A549 (cell line): ENCODE results near the gene USP54. TPM values are rescaled to one million over a fixed set of nuclear protein-coding genes. Genes with fewer than 3 reads are reported as not detected.
"Not testable (repeated sequence)": the region's sequence is repeated elsewhere in the genome, so short reads cannot be mapped to it uniquely, and the experiment has no call there.

ENCODE experiments used
- ATAC-seq, 2 experiments: fragments of 200-7000 bp in 1 of 2; fragments of >200 bp in 1 of 2; cut with Nextera tagmentation in 1 of 2; cut with Tn5 transposase in 1 of 2; 3 replicates each; pipeline versions ENCODE4 v1.8.0 to v1.9.1; 2018 to 2020; ENCODE audit warnings: mild to moderate bottlenecking in 1 of 2, moderate library complexity in 1 of 2
- CTCF ChIA-PET: fragments of 300-600 bp; sonication (Branson Sonifier 250); formaldehyde crosslinking; extraction: SDS; loops from one replicate; lab custom pipeline; 2021; ENCODE audit warnings: antibody characterized with exemption, inconsistent platforms; lab: Yijun Ruan, JAX
- POLR2A ChIA-PET: fragments of 350-600 bp; formaldehyde crosslinking; extraction: SDS; loops from one replicate; lab custom pipeline; 2021; ENCODE audit warnings: antibody characterized with exemption, inconsistent platforms; lab: Yijun Ruan, JAX
- DNase-seq, 2 experiments: peaks; one replicate each; pipeline versions ENCODE4 v3.0.0 to v3.0.0-alpha.2; 2011 to 2016; ENCODE audit warnings: low read depth in 1 of 2, low spot score in 1 of 2
- FAIRE-seq: peaks from 2 replicates; lab custom pipeline; 2011; peaks lifted over from hg19 to GRCh38; lab: Jason Lieb, UNC
- H3K27ac ChIP-seq, 2 experiments: fragments of >200 bp; sonication (Bioruptor Twin); formaldehyde crosslinking; 3 replicates each; pipeline ENCODE4 v1.5.1; 2016 to 2017
- H3K4me1 ChIP-seq: fragments of >200 bp; sonication (Bioruptor Twin); formaldehyde crosslinking; 3 replicates; pipeline ENCODE4 v1.6.1; 2016
- H3K4me2 ChIP-seq: fragments of >200 bp; sonication (Bioruptor Twin); formaldehyde crosslinking; 3 replicates; pipeline ENCODE4 v1.6.1; 2016
- H3K4me3 ChIP-seq: fragments of >200 bp; sonication (Bioruptor Twin); formaldehyde crosslinking; 3 replicates; pipeline ENCODE4 v1.5.1; 2016
- H3K9me3 ChIP-seq: fragments of >200 bp; sonication (Bioruptor Twin); formaldehyde crosslinking; 3 replicates; pipeline ENCODE4 v1.6.1; 2016
- ATOH8 ChIP-seq: fragments of 250-450 bp; sonication (Bioruptor Pico); IDR thresholded peaks from 2 replicates; pipeline ENCODE4 v1.5.0; 2020; ENCODE audit warnings: low read depth, mild to moderate bottlenecking, moderate library complexity
- EHF ChIP-seq: fragments of 250-450 bp; sonication (Bioruptor Pico); IDR thresholded peaks from 2 replicates; pipeline ENCODE4 v1.5.0; 2020; ENCODE audit warnings: mild to moderate bottlenecking
- EP300 ChIP-seq, 2 experiments: fragments of >200 bp; sonication (Bioruptor Twin); formaldehyde crosslinking; IDR thresholded peaks; 2 replicates in 1 of 2; 3 replicates in 1 of 2; pipeline ENCODE4 v1.6.1; 2016 to 2017
- GATA3 ChIP-seq: IDR thresholded peaks from 2 replicates; pipeline ENCODE4 v1.6.1; 2012; ENCODE audit warnings: borderline replicate concordance
- HES2 ChIP-seq: fragments of >200 bp; sonication (Bioruptor Twin); formaldehyde crosslinking; IDR thresholded peaks from 2 replicates; pipeline ENCODE4 v1.6.1; 2016
- MAFK ChIP-seq: fragments of 450-650 bp; IDR thresholded peaks from 2 replicates; pipeline ENCODE4 v1.6.1; 2014; ENCODE audit not compliant: partially characterized antibody
- MAX ChIP-seq: IDR thresholded peaks from 2 replicates; pipeline ENCODE4 v1.6.1; 2012
- MYC ChIP-seq: IDR thresholded peaks from 2 replicates; pipeline ENCODE4 v1.6.1; 2012; ENCODE audit warnings: mild to moderate bottlenecking, inconsistent platforms, low read length, improper control_type of control experiment, borderline replicate concordance
- NR3C1 ChIP-seq: fragments of >200 bp; sonication (Bioruptor Twin); formaldehyde crosslinking; IDR thresholded peaks from 3 replicates; pipeline ENCODE4 v1.6.1; 2017
- PBX3 ChIP-seq: IDR thresholded peaks from 2 replicates; pipeline ENCODE4 v1.6.1; 2012
- RCOR1 ChIP-seq: fragments of 150-350 bp; IDR thresholded peaks from 2 replicates; pipeline ENCODE4 v1.6.1; 2014; ENCODE audit warnings: antibody characterized with exemption, low read length, low read depth
- REST ChIP-seq: fragments of 200-600 bp; sonication (generic); IDR thresholded peaks from 2 replicates; pipeline ENCODE4 v1.6.1; 2016; ENCODE audit warnings: antibody characterized with exemption, mild to moderate bottlenecking, moderate library complexity
- SMC3 ChIP-seq: fragments of >200 bp; sonication (Bioruptor Twin); formaldehyde crosslinking; IDR thresholded peaks from 3 replicates; pipeline ENCODE4 v1.6.1; 2018; ENCODE audit warnings: inconsistent platforms
- ZC3H11A ChIP-seq: fragments of 450-650 bp; IDR thresholded peaks from 2 replicates; pipeline ENCODE4 v1.6.1; 2014; ENCODE audit warnings: antibody characterized with exemption, mild to moderate bottlenecking
- ZFP36 ChIP-seq: fragments of 450-650 bp; IDR thresholded peaks from 2 replicates; pipeline ENCODE4 v1.6.1; 2014; ENCODE audit warnings: borderline replicate concordance; ENCODE audit not compliant: partially characterized antibody
- ZNF302 ChIP-seq: fragments of 250-450 bp; sonication (Bioruptor Pico); IDR thresholded peaks from 2 replicates; pipeline ENCODE4 v1.9.0; 2021; ENCODE audit warnings: inconsistent platforms, mild to moderate bottlenecking, moderate library complexity
- WGBS: methylation state at CpG from one replicate; pipeline ENCODE4 v1.1.6; 2017; ENCODE audit errors: missing lambda C conversion rate; 5-methylcytosine and 5-hydroxymethylcytosine counted together
- polyA plus RNA-seq, 4 experiments: library from polyadenylated mRNA; depleted of rRNA in 3 of 4; stranded (reverse); fragments of >200 nt; fragmentation: RNase III in 1 of 4; extraction: RNeasy Plus Mini Kit Qiagen cat#74134 plus additional on column Dnase treatment in 1 of 4; gene quantifications; 2 replicates in 3 of 4; 3 replicates in 1 of 4; pipeline ENCODE4 v1.2.3, GENCODE V29; 2011 to 2017

USP54 gene
- polyA plus RNA-seq, 2 of the 4 experiments (the other 2 are of a cell fraction) = 8.8 to 32.5 TPM

- Histone ChIP-seq H3K9me3 (no peaks in the 10 kb centered on the region), H3K4me1 (peaks cover 13% of the 10 kb centered on the region), H3K27ac (peak overlapping the region; percentile 89 to 96), H3K4me2 (peak overlapping the region; percentile 85), H3K4me3 (peak overlapping the region; percentile 72)
- peak; percentile 85 to 87 for ATAC-seq
- POLR2A ChIA-PET = interaction anchor here (0.6 to 1.6 kb wide), 10 partner anchors 9 to 378 kb away, joined by 3 to 12 read pairs (median 4); partner anchors contain the start of genes DNAJC9 and PPP3CB
- WGBS = 4% methylated on average over 34 of the region's 46 CpGs
- DNase-seq = peak; percentile 27 to 60
- no peak for FAIRE-seq
- peak; percentile 24; the same call in 1 of the 2 replicates for TF ChIP-seq PBX3
- TF ChIP-seq SMC3 = no peak
- TF ChIP-seq EP300 (IDR thresholded peaks at IDR 0.05) = no peak
- no peak for TF ChIP-seq MAFK
- TF ChIP-seq RCOR1 = no peak
- CTCF ChIA-PET = interaction anchor here (1.5 to 5.1 kb wide), 2 partner anchors 21 to 96 kb away, joined by 3 to 24 read pairs; no protein-coding TSS in a partner anchor
Measured at GRCh38 chr10:73625004-73625883, 34.1 kb upstream of the USP54 start.

- no peak overlapping the region for H3K4me2 ChIP-seq
- no peak overlapping the region for H3K27ac ChIP-seq
- peaks cover 13% of the 10 kb centered on the region for H3K4me1 ChIP-seq
- POLR2A ChIA-PET = interaction anchor here (0.6 kb wide), 1 partner anchor 342 kb away, joined by 3 read pairs; no protein-coding TSS in a partner anchor
- no peak for ATAC-seq
- TF ChIP-seq MYC (no peak), EHF (CRISPR knock-in tag) (no peak), HES2 (no peak), ATOH8 (CRISPR knock-in tag) (no peak), GATA3 (no peak), ZC3H11A (no peak), ZNF302 (no peak), MAFK (no peak), REST (no peak), ZFP36 (no peak), MAX (no peak), NR3C1 (no peak)
- no peak for FAIRE-seq
- H3K4me3 ChIP-seq = no peak overlapping the region
- no peaks in the 10 kb centered on the region for H3K9me3 ChIP-seq
- DNase-seq = no peak
- CTCF ChIA-PET = interaction anchor here (1.2 to 5.1 kb wide), 3 partner anchors 21 to 94 kb away, joined by 3 to 24 read pairs (median 5); no protein-coding TSS in a partner anchor
- 90% methylated on average over 4 of the region's 4 CpGs for WGBS
Measured at GRCh38 chr10:73623056-73623455, 31.9 kb upstream of the USP54 start.

- H3K4me3 ChIP-seq, H3K4me1 ChIP-seq, FAIRE-seq, H3K27ac ChIP-seq, POLR2A ChIA-PET, H3K4me2 ChIP-seq, DNase-seq, ATAC-seq, H3K9me3 ChIP-seq: not testable (repeated sequence)
- CTCF ChIA-PET = interaction anchor here (1.3 to 1.5 kb wide), 2 partner anchors 22 to 91 kb away, joined by 4 to 5 read pairs; no protein-coding TSS in a partner anchor
- 89% methylated on average over 12 of the region's 12 CpGs for WGBS
Measured at GRCh38 chr10:73620974-73621373, 29.8 kb upstream of the USP54 start.

- H3K4me1 ChIP-seq, POLR2A ChIA-PET, FAIRE-seq, H3K9me3 ChIP-seq, DNase-seq, H3K4me3 ChIP-seq, H3K27ac ChIP-seq, ATAC-seq, H3K4me2 ChIP-seq: not testable (repeated sequence)
- WGBS = 93% methylated on average over 8 of the region's 8 CpGs
- CTCF ChIA-PET = interaction anchor here (1.3 to 1.7 kb wide), 2 partner anchors 16 to 27 kb away, joined by 3 to 4 read pairs; no protein-coding TSS in a partner anchor
Measured at GRCh38 chr10:73617143-73617542, 26.0 kb upstream of the USP54 start.
